ENCODE results near the gene CDKL1.
"Not testable (repeated sequence)": the region's sequence is repeated elsewhere in the genome, so short reads cannot be mapped to it uniquely, and the experiment has no call there.

Gene CDKL1

GRCh38 chr14:50321009-50321660 is 75.5 kb downstream of the CDKL1 start:
- peak; percentile 18 for DNase-seq

GRCh38 chr14:50320283-50320682 is 76.4 kb downstream of the CDKL1 start:
- DNase-seq: no peak

- no peak for DNase-seq
Measured at GRCh38 chr14:50319721-50320120, 77.0 kb downstream of the CDKL1 start.

- no peak for DNase-seq
Measured at GRCh38 chr14:50319293-50319692, 77.4 kb downstream of the CDKL1 start.

GRCh38 chr14:50318031-50318626 is 78.6 kb downstream of the CDKL1 start:
- no peak for DNase-seq

- DNase-seq: not testable (repeated sequence)
Measured at GRCh38 chr14:50314098-50314497, 82.6 kb downstream of the CDKL1 start.

GRCh38 chr14:50312734-50313054 is 84.0 kb downstream of the CDKL1 start:
- DNase-seq: no peak

GRCh38 chr14:50311972-50312733 is 84.5 kb downstream of the CDKL1 start, which contains the start of the genes DMAC2L and L2HGDH:
DMAC2L (plus strand) TSS chr14:50312324; CDS start chr14:50321488, 9,164 bp downstream.
L2HGDH (minus strand) TSS chr14:50312229; CDS start chr14:50312150, 79 bp downstream.
- peak; percentile 91 for DNase-seq

- DNase-seq: no peak
Measured at GRCh38 chr14:50311337-50311971, 85.2 kb downstream of the CDKL1 start.

GRCh38 chr14:50310445-50310844 is 86.2 kb downstream of the CDKL1 start:
- no peak for DNase-seq

GRCh38 chr14:50308363-50308915 is 88.2 kb downstream of the CDKL1 start:
- no peak for DNase-seq

- DNase-seq: no peak
Measured at GRCh38 chr14:50303744-50304471, 92.8 kb downstream of the CDKL1 start.

- DNase-seq: no peak
Measured at GRCh38 chr14:50301914-50302313, 94.8 kb downstream of the CDKL1 start.

GRCh38 chr14:50299585-50299984 is 97.1 kb downstream of the CDKL1 start:
- DNase-seq: no peak

- DNase-seq: no peak
Measured at GRCh38 chr14:50290306-50290705, 106.4 kb downstream of the CDKL1 start.

GRCh38 chr14:50288146-50288545 is 108.5 kb downstream of the CDKL1 start:
- DNase-seq: no peak

GRCh38 chr14:50285861-50286260 is 110.8 kb downstream of the CDKL1 start:
- no peak for DNase-seq
